HG03139 (cell line): ENCODE data around the gene BARX2.

Experiments
- ATAC-seq: cut with Tn5 transposase; IDR thresholded peaks from one replicate; pipeline ENCODE4 v1.9.1; 2021; ENCODE audit not compliant: unreplicated experiment

The BARX2 gene

DNA sequence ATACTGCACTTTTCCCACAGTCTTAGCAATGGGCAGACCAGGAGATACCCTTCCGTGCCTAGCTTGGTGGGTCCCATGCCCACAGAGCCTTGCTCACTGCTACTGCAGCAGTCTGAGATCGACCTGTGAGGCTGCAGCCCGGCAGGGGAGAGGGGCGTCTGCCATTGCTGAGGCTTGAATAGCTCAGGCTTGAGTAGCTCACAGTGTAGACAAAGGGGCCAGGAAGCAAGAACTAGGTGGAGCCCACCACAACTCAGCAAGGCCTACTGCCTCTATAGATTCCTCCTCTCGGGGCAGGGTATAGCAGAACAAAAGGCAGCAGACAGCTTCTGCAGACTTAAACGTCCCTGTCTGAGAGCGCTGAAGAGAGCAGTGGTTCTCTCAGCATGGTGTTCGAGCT, 118.1 kb downstream of the BARX2 start:
- ATAC-seq, result no peak
